Lower leg skin (tissue), 4 donors: Measurements from ENCODE around the gene SUSD2. TPM values are rescaled to one million over a fixed set of nuclear protein-coding genes. Genes with fewer than 3 reads are reported as not detected.

Experiments used
- DNase-seq, 2 donors: peaks; one replicate each; pipeline ENCODE4 v3.0.0-alpha.2; 2019; ENCODE audit warnings: low spot score in 2 of 2
- H3K4me3 ChIP-seq: fragments of 200-600 bp; sonication (generic); 2 replicates; pipeline ENCODE4 v1.5.1; 2017; ENCODE audit warnings: mild to moderate bottlenecking, low read depth; ENCODE audit not compliant: poor library complexity, severe bottlenecking
- POLR2A ChIP-seq, 2 donors: fragments of 450-650 bp; IDR thresholded peaks; one replicate each; pipeline ENCODE4 v1.6.1; 2016 to 2017; ENCODE audit warnings: antibody characterized with exemption in 2 of 2, mild to moderate bottlenecking in 1 of 2, moderate library complexity in 1 of 2
- WGBS, 2 donors: methylation state at CpG; one replicate each; pipeline ENCODE4 v1.1.5; 2018; 5-methylcytosine and 5-hydroxymethylcytosine counted together
- intact Hi-C: fragments of 100-400 bp; cut with DNase I; formaldehyde crosslinking; loops from one replicate; pipeline ENCODE4 v1.15.0; 2023; ENCODE audit warnings: low total_unique reads
- total RNA-seq, 4 donors: library from RNA; depleted of rRNA; stranded (reverse); fragments of >200 nt; gene quantifications; one replicate each; pipeline ENCODE4 v1.1.0, GENCODE V29; 2016
- TF ChIP-seq, protein P1 (sequence below), 3 donors: fragments of 450-650 bp; IDR thresholded peaks; one replicate each; pipeline ENCODE4 v1.5.1; 2016; ENCODE audit warnings: antibody characterized with exemption in 3 of 3, mild to moderate bottlenecking in 3 of 3, moderate library complexity in 2 of 3

Gene SUSD2
- total RNA-seq, 4 donors from 2014 or later: 18.3 to 74.3 (median 27.0) TPM

DNA sequence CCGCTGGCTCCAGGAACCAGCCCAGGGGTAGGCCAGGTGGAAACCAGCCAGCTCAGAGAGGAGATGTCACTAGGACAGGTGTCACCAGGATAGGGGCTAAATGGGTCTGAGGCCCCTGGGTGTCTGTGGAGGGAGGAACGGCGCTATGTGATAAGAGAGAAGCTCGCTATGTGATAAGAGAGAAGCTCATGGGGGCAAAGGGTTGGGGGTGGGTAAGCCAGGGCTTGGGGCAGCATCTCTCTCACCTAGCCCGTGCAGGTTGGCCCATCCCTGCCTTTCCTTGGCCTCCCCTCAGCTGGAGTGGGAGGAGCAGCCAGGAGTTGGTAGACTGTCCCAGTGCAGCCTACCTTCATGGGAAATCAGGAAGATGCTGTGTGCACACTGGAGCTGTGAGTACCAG, 26.5 kb upstream of the SUSD2 start:
- no peak for TF ChIP-seq POLR2A (IDR thresholded peaks at IDR 0.05)
- TF ChIP-seq, protein P1, sequence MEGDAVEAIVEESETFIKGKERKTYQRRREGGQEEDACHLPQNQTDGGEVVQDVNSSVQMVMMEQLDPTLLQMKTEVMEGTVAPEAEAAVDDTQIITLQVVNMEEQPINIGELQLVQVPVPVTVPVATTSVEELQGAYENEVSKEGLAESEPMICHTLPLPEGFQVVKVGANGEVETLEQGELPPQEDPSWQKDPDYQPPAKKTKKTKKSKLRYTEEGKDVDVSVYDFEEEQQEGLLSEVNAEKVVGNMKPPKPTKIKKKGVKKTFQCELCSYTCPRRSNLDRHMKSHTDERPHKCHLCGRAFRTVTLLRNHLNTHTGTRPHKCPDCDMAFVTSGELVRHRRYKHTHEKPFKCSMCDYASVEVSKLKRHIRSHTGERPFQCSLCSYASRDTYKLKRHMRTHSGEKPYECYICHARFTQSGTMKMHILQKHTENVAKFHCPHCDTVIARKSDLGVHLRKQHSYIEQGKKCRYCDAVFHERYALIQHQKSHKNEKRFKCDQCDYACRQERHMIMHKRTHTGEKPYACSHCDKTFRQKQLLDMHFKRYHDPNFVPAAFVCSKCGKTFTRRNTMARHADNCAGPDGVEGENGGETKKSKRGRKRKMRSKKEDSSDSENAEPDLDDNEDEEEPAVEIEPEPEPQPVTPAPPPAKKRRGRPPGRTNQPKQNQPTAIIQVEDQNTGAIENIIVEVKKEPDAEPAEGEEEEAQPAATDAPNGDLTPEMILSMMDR (IDR thresholded peaks at IDR 0.05): no peak
- no peak overlapping the region for H3K4me3 ChIP-seq
- DNase-seq: no peak
- 89 to 94% methylated on average over 5 of the region's 5 CpGs for WGBS, 2 donors
- intact Hi-C loops: no loop called here

DNA sequence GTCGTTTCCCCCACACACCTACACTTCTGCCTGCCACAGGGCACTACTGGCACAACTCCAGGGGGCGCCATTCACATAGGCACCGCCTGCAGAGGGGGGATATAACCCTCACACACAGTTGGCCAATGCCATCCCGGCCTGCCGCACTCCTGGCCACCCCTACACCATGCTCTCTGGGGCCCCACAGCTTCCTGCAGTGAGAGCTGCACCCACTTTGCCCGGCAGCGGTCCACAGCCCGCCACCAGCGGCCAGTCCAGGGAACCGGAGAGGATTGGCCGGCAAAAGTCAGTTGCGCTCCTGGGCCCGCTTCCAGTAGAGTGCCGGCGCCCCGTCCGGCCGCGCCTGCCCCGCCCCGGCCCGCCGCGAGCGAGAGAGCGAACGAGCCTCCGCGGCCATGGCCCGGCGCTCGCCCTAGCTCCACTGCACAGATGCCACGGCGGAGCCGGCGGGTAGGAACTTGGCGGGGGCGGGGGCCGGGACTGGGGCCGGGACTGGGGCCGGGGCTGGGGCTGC, 25.6 kb upstream of the SUSD2 start:
- 2 to 10% methylated on average over 3 to 8 of the region's 41 CpGs for WGBS, 2 donors
- peak; percentile 59 to 93 for DNase-seq
- H3K4me3 ChIP-seq: peak overlapping the region; percentile 52
- no peak for TF ChIP-seq POLR2A (IDR thresholded peaks at IDR 0.05)
- TF ChIP-seq, protein P1 (IDR thresholded peaks at IDR 0.05): no peak
- intact Hi-C loops: no loop called here

DNA sequence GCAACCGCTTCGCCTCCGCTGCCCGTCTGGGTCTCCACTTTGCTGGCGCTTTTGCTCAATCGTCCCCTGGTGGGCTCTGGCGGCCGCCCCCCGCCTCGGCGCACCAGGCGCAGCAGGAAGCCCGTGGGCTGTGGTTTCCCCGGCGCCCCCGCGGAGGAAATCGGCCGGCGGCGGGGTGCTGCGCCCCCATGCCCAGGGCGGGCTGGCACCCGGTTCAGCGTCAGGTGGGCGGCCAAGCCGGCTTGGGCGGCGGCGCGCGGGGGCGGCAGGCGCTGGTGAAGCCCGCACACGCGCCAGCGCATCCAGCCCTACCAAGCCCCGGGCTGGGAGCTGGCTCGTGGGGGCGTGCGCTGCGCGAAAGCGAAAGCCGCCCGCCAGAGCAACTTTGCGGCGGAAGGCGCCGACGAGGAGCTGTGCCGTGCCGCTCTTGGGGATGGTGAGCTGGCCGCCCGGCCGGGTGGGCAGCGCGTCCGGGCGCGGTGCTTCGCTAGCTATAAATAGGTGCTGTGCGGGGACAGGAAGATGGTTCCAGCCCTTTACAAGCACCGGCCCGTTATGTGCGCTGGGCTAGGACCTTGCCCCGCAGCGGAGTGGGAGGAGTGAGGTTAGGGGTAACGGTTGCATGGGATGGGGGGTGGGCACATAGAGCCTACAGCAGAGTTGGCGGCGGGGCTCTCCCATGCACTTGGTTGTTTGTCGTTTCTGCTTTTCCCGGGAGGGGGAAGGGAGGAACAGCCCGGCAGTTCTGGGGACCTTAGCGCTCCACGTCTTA, 25.0 kb upstream of the SUSD2 start:
- intact Hi-C loops: no loop called here
- 0% methylated on average over 37 to 40 of the region's 77 CpGs for WGBS, 2 donors
- DNase-seq: no peak

DNA sequence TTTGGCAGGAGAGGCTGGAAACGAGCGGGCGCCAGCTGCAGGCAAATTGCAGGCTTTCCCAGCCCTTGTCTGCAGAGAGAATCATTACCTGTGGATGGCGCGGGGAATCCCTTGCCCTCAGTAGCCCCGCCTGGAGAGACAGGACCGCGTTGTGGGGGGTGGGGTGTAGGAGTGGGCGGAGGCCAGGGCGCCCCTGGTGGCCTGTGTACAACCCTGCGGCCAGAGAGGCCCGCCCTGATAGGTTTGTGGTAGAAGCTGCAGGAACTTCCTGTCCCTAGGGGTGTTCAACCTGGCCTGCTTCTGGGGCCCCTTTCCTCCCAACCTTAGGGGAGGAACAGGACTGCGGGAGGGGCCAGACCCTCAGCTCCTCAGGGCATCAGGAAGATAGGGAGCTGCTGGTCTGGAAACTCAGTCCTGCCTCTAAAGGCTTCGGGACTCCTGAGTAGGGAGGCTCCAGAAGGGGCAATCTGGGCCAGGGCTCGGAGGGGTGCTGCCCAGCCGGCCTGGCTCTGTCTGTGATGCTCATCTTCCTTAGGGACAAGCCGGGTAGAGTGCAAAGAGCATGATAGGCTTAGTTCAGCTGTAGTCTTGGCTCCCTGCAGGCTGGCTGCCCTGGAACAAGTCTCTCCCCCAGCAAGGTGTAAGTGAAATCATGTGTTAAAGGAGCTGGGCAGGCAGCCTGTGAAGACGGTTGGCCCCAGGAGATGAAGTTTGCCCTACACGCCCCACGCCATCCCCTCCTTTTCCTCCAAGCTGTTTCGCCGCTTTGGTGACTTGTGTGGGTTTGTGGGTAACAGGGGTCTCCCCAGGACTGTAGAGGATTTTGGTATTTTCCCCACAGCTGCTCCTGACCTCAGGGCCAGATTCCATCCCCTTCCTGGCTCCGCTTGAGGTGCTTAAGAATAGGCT, 24.1 kb upstream of the SUSD2 start:
- WGBS, 2 donors: 19 to 24% methylated on average over 19 to 23 of the region's 23 CpGs
- TF ChIP-seq POLR2A (IDR thresholded peaks at IDR 0.05): no peak
- TF ChIP-seq, protein P1 (IDR thresholded peaks at IDR 0.05): peak in 1 of 3 donors; percentile 63
- intact Hi-C loops: no loop called here
- peak; percentile 72 to 96 for DNase-seq
- H3K4me3 ChIP-seq: peak overlapping the region; percentile 52

More for the DNA sequence above, 25.0 kb upstream of the SUSD2 start:
- peak overlapping the region; percentile 52 for H3K4me3 ChIP-seq
- no peak for TF ChIP-seq POLR2A (IDR thresholded peaks at IDR 0.05)
- TF ChIP-seq, protein P1 (IDR thresholded peaks at IDR 0.05): no peak

DNA sequence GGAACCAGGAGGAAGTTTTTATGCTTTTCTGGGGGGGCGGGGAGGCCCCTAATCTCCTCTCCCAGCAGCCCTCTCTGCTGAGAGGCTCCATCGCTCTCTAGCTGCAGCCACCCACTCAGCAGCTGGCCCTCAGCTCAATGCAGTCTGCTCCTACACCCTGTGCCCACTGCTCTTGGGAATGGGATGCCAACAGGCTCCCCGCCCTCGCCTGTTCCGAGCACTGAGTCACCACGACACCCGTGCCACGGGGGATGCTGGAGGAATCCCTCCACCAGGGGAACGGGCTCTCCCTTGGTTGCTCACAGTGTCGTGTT, 23.5 kb upstream of the SUSD2 start:
- intact Hi-C loops: no loop called here
- no peak for DNase-seq
- no peak overlapping the region for H3K4me3 ChIP-seq
- WGBS, 2 donors: 54 to 56% methylated on average over 10 of the region's 10 CpGs
- TF ChIP-seq, protein P1 (IDR thresholded peaks at IDR 0.05): no peak
- TF ChIP-seq POLR2A (IDR thresholded peaks at IDR 0.05): no peak
